Ectodermal cell (in vitro differentiated cells): ENCODE results near the gene LSP1.

ENCODE experiments used
- H3K27ac ChIP-seq: 2 replicates; pipeline ENCODE4 v1.7.0; 2013; ENCODE audit warnings: mild to moderate bottlenecking, low read depth, low read length; ENCODE audit not compliant: insufficient read depth, poor library complexity, severe bottlenecking
- H3K27me3 ChIP-seq: 2 replicates; pipeline ENCODE4 v1.7.0; 2013; ENCODE audit warnings: mild to moderate bottlenecking, low read length; ENCODE audit not compliant: insufficient read depth, control insufficient read depth, poor library complexity, severe bottlenecking
- H3K36me3 ChIP-seq: one replicate; pipeline ENCODE4 v1.7.0; 2013; ENCODE audit warnings: low read length; ENCODE audit not compliant: control insufficient read depth, insufficient read depth
- H3K4me1 ChIP-seq: one replicate; pipeline ENCODE4 v1.7.0; 2013; ENCODE audit warnings: low read length; ENCODE audit not compliant: control insufficient read depth, insufficient read depth
- H3K4me3 ChIP-seq: 2 replicates; pipeline ENCODE4 v1.7.0; 2013; ENCODE audit warnings: low read depth, low read length, control low read depth; ENCODE audit not compliant: insufficient read depth
- H3K9me3 ChIP-seq: 2 replicates; pipeline ENCODE4 v1.7.0; 2013; ENCODE audit warnings: mild to moderate bottlenecking, low read length, moderate library complexity; ENCODE audit not compliant: control insufficient read depth
- WGBS, 2 experiments: methylation state at CpG; one replicate each; pipeline ENCODE4 v1.1.7; 2013; ENCODE audit warnings: missing lambda C conversion rate in 2 of 2; 5-methylcytosine and 5-hydroxymethylcytosine counted together

LSP1 gene

GRCh38 chr11:1830322-1831223 lies 22.3 kb upstream of the LSP1 start:
- H3K36me3 ChIP-seq = no peaks in the 10 kb centered on the region
- no peak overlapping the region for H3K4me3 ChIP-seq
- H3K9me3 ChIP-seq = no peaks in the 10 kb centered on the region
- H3K27ac ChIP-seq = no peak overlapping the region
- 89 to 92% methylated on average over 33 of the region's 33 CpGs for WGBS, 2 experiments
- H3K27me3 ChIP-seq = peaks cover 14% of the 10 kb centered on the region
- no peaks in the 10 kb centered on the region for H3K4me1 ChIP-seq

- Histone ChIP-seq H3K4me1 (no peaks in the 10 kb centered on the region), H3K36me3 (no peaks in the 10 kb centered on the region), H3K4me3 (no peak overlapping the region), H3K9me3 (no peaks in the 10 kb centered on the region), H3K27ac (no peak overlapping the region), H3K27me3 (peaks cover 14% of the 10 kb centered on the region)
- 79 to 80% methylated on average over 26 of the region's 26 CpGs for WGBS, 2 experiments
These were observed 21.3 kb upstream of the LSP1 start for GRCh38 chr11:1831338-1832210.

GRCh38 chr11:1832211-1832919 lies 20.5 kb upstream of the LSP1 start:
- Histone ChIP-seq H3K4me1 (no peaks in the 10 kb centered on the region), H3K27ac (no peak overlapping the region), H3K36me3 (no peaks in the 10 kb centered on the region), H3K4me3 (peak overlapping the region; percentile 38), H3K9me3 (no peaks in the 10 kb centered on the region), H3K27me3 (peaks cover 14% of the 10 kb centered on the region)
- WGBS, 2 experiments = 16% methylated on average over 40 of the region's 40 CpGs

GRCh38 chr11:1832920-1833295 lies 20.0 kb upstream of the LSP1 start:
- Histone ChIP-seq H3K36me3 (no peaks in the 10 kb centered on the region), H3K27me3 (peaks cover 14% of the 10 kb centered on the region), H3K4me3 (peak overlapping the region; percentile 38), H3K27ac (no peak overlapping the region), H3K4me1 (no peaks in the 10 kb centered on the region), H3K9me3 (no peaks in the 10 kb centered on the region)
- WGBS, 2 experiments = 43 to 46% methylated on average over 17 of the region's 17 CpGs

- Histone ChIP-seq H3K4me3 (no peak overlapping the region), H3K9me3 (no peaks in the 10 kb centered on the region), H3K4me1 (no peaks in the 10 kb centered on the region), H3K27me3 (peaks cover 14% of the 10 kb centered on the region), H3K36me3 (no peaks in the 10 kb centered on the region), H3K27ac (no peak overlapping the region)
- 87 to 92% methylated on average over 14 of the region's 14 CpGs for WGBS, 2 experiments
These were observed 18.7 kb upstream of the LSP1 start for GRCh38 chr11:1834062-1834610.

- Histone ChIP-seq H3K36me3 (no peaks in the 10 kb centered on the region), H3K4me3 (no peak within 1 kb of the TSS), H3K9me3 (no peaks in the 10 kb centered on the region), H3K4me1 (no peaks in the 10 kb centered on the region), H3K27me3 (peaks cover 14% of the 10 kb centered on the region), H3K27ac (no peak within 1 kb of the TSS)
- 93 to 95% methylated on average over 26 of the region's 26 CpGs for WGBS, 2 experiments
These were observed 17.9 kb upstream of the LSP1 start, which contains the start of gene SYT8 for GRCh38 chr11:1834779-1835670. Gene SYT8 (plus strand): TSS chr11:1834990. CDS start chr11:1835106, 116 bp downstream.

- H3K27me3 ChIP-seq = peaks cover 14% of the 10 kb centered on the region
- H3K36me3 ChIP-seq = no peaks in the 10 kb centered on the region
- H3K4me3 ChIP-seq = no peak overlapping the region
- no peaks in the 10 kb centered on the region for H3K4me1 ChIP-seq
- 92% methylated on average over 12 of the region's 12 CpGs for WGBS, 2 experiments
- no peak overlapping the region for H3K27ac ChIP-seq
- H3K9me3 ChIP-seq = no peaks in the 10 kb centered on the region
These were observed 17.2 kb upstream of the LSP1 start for GRCh38 chr11:1835671-1836010.

GRCh38 chr11:1836011-1836945 lies 16.6 kb upstream of the LSP1 start:
- H3K4me3 ChIP-seq = no peak overlapping the region
- H3K36me3 ChIP-seq = no peaks in the 10 kb centered on the region
- H3K27me3 ChIP-seq = peaks cover 14% of the 10 kb centered on the region
- WGBS, 2 experiments = 93 to 94% methylated on average over 43 of the region's 43 CpGs
- no peaks in the 10 kb centered on the region for H3K4me1 ChIP-seq
- H3K9me3 ChIP-seq = no peaks in the 10 kb centered on the region
- no peak overlapping the region for H3K27ac ChIP-seq
